K562 (cell line): ENCODE data around the gene HSD11B2. TPM values are rescaled to one million over a fixed set of nuclear protein-coding genes. Genes with fewer than 3 reads are reported as not detected.

Source experiments
- ARID3B ChIP-seq: fragments of 250-450 bp; sonication (Bioruptor Pico); IDR thresholded peaks from 2 replicates; pipeline ENCODE4 v1.4.0; 2020; ENCODE audit warnings: borderline replicate concordance
- DDX20 ChIP-seq: fragments of 450-650 bp; IDR thresholded peaks from 2 replicates; pipeline ENCODE4 v1.6.1; 2016; ENCODE audit warnings: missing genetic modification characterization, low read depth, mild to moderate bottlenecking, missing compliant biosample characterization, moderate library complexity
- ERF ChIP-seq: fragments of 450-650 bp; formaldehyde crosslinking; IDR thresholded peaks from 2 replicates; pipeline ENCODE4 v1.4.0; 2020; ENCODE audit warnings: mild to moderate bottlenecking, mixed read lengths
- EZH2 ChIP-seq: IDR thresholded peaks from 2 replicates; pipeline ENCODE4 v1.6.1; 2012; ENCODE audit warnings: low read depth, mild to moderate bottlenecking, inconsistent platforms, low read length, borderline replicate concordance
- FOS ChIP-seq: IDR thresholded peaks from 3 replicates; pipeline ENCODE4 v1.6.1; 2011; ENCODE audit not compliant: insufficient read length; ENCODE audit errors: extremely low read depth
- FOXJ3 ChIP-seq: sonication (generic); formaldehyde crosslinking; IDR thresholded peaks from 2 replicates; pipeline ENCODE4 v1.4.0; 2020; ENCODE audit warnings: mild to moderate bottlenecking, missing genetic modification reagents
- GABPB2 ChIP-seq: fragments of 250-450 bp; sonication (Bioruptor Pico); conservative IDR thresholded peaks from 2 replicates; pipeline ENCODE4 v1.5.1; 2021; ENCODE audit warnings: mild to moderate bottlenecking
- HDAC1 ChIP-seq, 2 experiments: fragments of 450-650 bp; IDR thresholded peaks; 2 replicates each; pipeline ENCODE4 v1.6.1; 2016 to 2017; ENCODE audit warnings: inconsistent platforms in 1 of 2, mild to moderate bottlenecking in 1 of 2, moderate library complexity in 1 of 2
- L3MBTL2 ChIP-seq: fragments of 450-650 bp; IDR thresholded peaks from 2 replicates; pipeline ENCODE4 v1.6.1; 2016; ENCODE audit warnings: mild to moderate bottlenecking, moderate library complexity
- MTA1 ChIP-seq: fragments of 450-650 bp; IDR thresholded peaks from 2 replicates; pipeline ENCODE4 v1.6.1; 2017; ENCODE audit warnings: borderline replicate concordance
- NR2C2 ChIP-seq, 2 experiments: fragments of 200-800 bp in 1 of 2; sonication (Bioruptor generic) in 1 of 2; sonication (generic) in 1 of 2; formaldehyde crosslinking in 1 of 2; IDR thresholded peaks; 2 replicates each; pipeline versions ENCODE4 v1.6.1 to v1.8.0; 2016 to 2022; ENCODE audit warnings: mild to moderate bottlenecking in 1 of 2, missing compliant biosample characterization in 1 of 2, missing genetic modification characterization in 1 of 2, missing genetic modification reagents in 1 of 2
- PHF8 ChIP-seq: fragments of 200-600 bp; sonication (generic); IDR thresholded peaks from 2 replicates; pipeline ENCODE4 v1.6.1; 2012; ENCODE audit warnings: mixed run types, mild to moderate bottlenecking, inconsistent platforms, low read length, moderate library complexity, borderline replicate concordance
- SETDB1 ChIP-seq: IDR thresholded peaks from one replicate; pipeline ENCODE4 v1.6.1; 2012; ENCODE audit warnings: low read length, control low read depth, inconsistent platforms
- SOX6 ChIP-seq: fragments of 450-650 bp; IDR thresholded peaks from 2 replicates; pipeline ENCODE4 v1.6.1; 2014; ENCODE audit warnings: mild to moderate bottlenecking
- TFAP4 ChIP-seq: sonication (generic); formaldehyde crosslinking; IDR thresholded peaks from 2 replicates; pipeline ENCODE4 v1.8.0; 2022; ENCODE audit warnings: missing genetic modification reagents, mild to moderate bottlenecking, moderate library complexity, borderline replicate concordance
- TRIM25 ChIP-seq: fragments of 450-650 bp; IDR thresholded peaks from 2 replicates; pipeline ENCODE4 v1.7.0; 2016; ENCODE audit warnings: borderline replicate concordance
- XRCC3 ChIP-seq: fragments of 450-650 bp; IDR thresholded peaks from 2 replicates; pipeline ENCODE4 v1.6.1; 2017; ENCODE audit warnings: mild to moderate bottlenecking, moderate library complexity
- ZBTB7A ChIP-seq: IDR thresholded peaks from 2 replicates; pipeline ENCODE4 v1.6.1; 2011; ENCODE audit warnings: low read depth, mild to moderate bottlenecking, low read length, moderate library complexity, borderline replicate concordance; ENCODE audit not compliant: control insufficient read depth
- ZFX ChIP-seq: sonication (generic); formaldehyde crosslinking; IDR thresholded peaks from 2 replicates; pipeline ENCODE4 v1.8.0; 2022; ENCODE audit warnings: mild to moderate bottlenecking, missing genetic modification reagents, moderate library complexity
- polyA plus RNA-seq, 8 experiments: library from polyadenylated mRNA; depleted of rRNA in 4 of 8; stranded (reverse) in 5 of 8; unstranded in 3 of 8; fragments of >200 nt; fragmentation: Nextera tagmentation in 2 of 8; fragmentation: Illumina TruSeq in 1 of 8; extraction: Ambion mirVana in 2 of 8; extraction: Trizol in 1 of 8; gene quantifications; 2 replicates each; pipeline versions ENCODE4 v1.2.1 to v1.2.3, GENCODE V29; 2011 to 2014; ENCODE audit warnings: inconsistent platforms in 1 of 8, missing spikeins in 1 of 8
- total RNA-seq, 7 experiments: library from RNA; depleted of rRNA in 6 of 7; stranded (reverse); fragments of >200 nt in 6 of 7; fragmentation: Illumina TruSeq in 2 of 7; extraction: Trizol in 2 of 7; gene quantifications; 2 replicates each; pipeline versions ENCODE4 v1.2.1 to v1.2.3, GENCODE V29; 2011 to 2021; ENCODE audit warnings: low replicate concordance in 1 of 7
- TF ChIP-seq, protein P1 (sequence below): fragments of 250-450 bp; sonication (Bioruptor Pico); IDR thresholded peaks from 2 replicates; pipeline ENCODE4 v1.5.1; 2021; ENCODE audit warnings: mild to moderate bottlenecking

Gene HSD11B2
- total and polyA plus RNA-seq, 9 of the 15 experiments (the other 6 are each of a cell fraction or from before 2014, with no cell fraction given) = 0.08 to 2.0 (median 0.79) TPM

DNA sequence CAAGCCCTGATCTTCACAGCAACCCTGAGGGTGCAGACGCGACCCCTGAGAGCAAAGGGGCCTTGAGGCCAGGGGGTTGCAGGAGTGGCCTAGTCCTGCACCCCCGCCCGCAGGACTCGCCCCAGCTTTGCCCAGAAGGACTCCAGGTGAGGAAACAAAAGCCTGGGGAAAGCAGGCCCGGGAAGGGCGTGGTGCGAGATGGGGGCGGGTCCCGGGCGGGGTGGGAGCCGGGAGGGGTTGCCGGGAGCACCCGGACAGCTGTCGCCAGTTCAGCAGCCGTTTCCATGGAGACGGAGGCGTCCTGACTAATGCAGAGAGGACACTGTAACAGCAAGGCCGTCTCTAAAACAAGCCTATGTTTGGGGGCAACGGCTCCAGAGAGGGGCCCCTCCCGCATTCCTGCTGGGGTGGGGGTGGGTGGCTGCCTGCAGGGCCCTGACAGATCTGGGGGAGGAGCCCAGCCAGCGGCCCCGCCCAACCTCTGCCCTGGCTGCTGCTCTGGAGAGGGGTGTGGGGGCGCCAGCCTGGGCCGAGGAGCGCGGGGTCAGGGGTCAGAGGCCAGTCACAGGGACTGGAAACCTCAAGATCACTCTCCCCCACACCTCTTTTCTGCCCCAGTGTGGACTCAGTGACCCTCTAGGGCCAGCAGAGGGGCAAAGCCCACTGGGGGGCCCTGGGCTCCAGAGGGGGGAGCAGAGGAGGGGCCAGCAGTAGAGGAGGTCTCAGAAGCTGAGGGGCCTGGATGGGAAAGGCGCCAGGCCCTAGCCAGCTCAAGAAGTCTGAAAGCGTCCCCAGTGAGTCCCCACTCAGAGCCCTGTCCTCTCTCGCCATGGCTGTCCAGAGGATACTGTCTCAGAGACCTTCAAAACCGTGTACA is 34.5 kb upstream of the HSD11B2 start (continued):
- TF ChIP-seq TRIM25 (no peak), TFAP4 (CRISPR knock-in tag) (peak; percentile 96), PHF8 (peak; percentile 12; the same call in 1 of the 2 replicates), MTA1 (no peak), DDX20 (tag) (no peak), FOXJ3 (CRISPR knock-in tag) (peak; percentile 80), EZH2 (no peak), L3MBTL2 (peak; percentile 19; the same call in 1 of the 2 replicates), SOX6 (no peak), ARID3B (CRISPR knock-in tag) (no peak), NR2C2 (CRISPR knock-in tag; IDR thresholded peaks at IDR 0.05) (peak; percentile 77; the same call in 1 of the 2 replicates), NR2C2 (tag; IDR thresholded peaks at IDR 0.05) (peak; percentile 89), ZFX (CRISPR knock-in tag) (peak; percentile 59), ERF (CRISPR knock-in tag) (no peak), HDAC1 (IDR thresholded peaks at IDR 0.05) (peak in 1 of 2 experiments; percentile 58; a peak in 1 of 4 replicates), XRCC3 (no peak), GABPB2 (no peak), SETDB1 (no peak), ZBTB7A (peak; percentile 87; the same call in 1 of the 2 replicates), FOS (no peak)
- TF ChIP-seq, protein P1, sequence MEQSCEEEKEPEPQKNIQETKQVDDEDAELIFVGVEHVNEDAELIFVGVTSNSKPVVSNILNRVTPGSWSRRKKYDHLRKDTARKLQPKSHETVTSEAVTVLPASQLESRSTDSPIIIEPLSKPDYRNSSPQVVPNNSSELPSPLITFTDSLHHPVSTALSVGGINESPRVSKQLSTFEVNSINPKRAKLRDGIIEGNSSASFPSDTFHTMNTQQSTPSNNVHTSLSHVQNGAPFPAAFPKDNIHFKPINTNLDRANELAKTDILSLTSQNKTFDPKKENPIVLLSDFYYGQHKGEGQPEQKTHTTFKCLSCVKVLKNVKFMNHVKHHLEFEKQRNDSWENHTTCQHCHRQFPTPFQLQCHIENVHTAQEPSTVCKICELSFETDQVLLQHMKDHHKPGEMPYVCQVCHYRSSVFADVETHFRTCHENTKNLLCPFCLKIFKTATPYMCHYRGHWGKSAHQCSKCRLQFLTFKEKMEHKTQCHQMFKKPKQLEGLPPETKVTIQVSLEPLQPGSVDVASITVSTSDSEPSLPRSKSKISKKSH (CRISPR knock-in tag) = no peak
